ENCODE data around the gene MYBPH. TPM values are rescaled to one million over a fixed set of nuclear protein-coding genes. Genes with fewer than 3 reads are reported as not detected.

The MYBPH gene
- total RNA-seq, 1 experiment from 2014 or later = not detected

DNA sequence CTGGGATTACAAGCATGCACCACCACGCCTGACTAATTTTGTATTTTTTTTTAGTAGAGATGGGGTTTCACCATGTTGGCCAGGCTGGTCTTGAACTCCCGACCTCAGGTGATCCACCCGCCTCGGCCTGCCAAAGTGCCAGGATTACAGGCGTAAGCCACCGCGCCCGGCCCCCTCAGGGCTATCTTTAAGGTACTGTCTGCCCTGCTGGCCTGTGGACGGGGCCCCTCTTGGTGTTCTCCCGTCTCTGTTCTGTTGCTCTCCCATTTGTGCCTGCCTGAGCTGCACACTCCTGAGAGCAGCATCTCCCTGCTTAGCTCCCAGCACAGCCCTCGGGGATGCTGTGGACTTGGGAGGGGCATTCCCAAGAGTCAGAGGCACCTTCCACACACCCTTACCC, 13.9 kb downstream of the MYBPH start:
- no peak overlapping the region for H3T11ph ChIP-seq (ENCODE audit: low read length)
- H3K9me3 Mint-ChIP-seq = peaks cover 0 to 9% of the 10 kb centered on the region in 2 experiments; a peak in 3 of 5 replicates
- H3K79me1 ChIP-seq (ENCODE audit: insufficient read depth, low read depth, low read length, poor library complexity, severe bottlenecking) = no peaks in the 10 kb centered on the region
- no peak overlapping the region for H3K4me3 Mint-ChIP-seq
- no peak overlapping the region for H2AK5ac ChIP-seq (ENCODE audit: insufficient read length, low read length)
- H3K14ac ChIP-seq (ENCODE audit: insufficient read depth, low read length) = no peak overlapping the region
- no peak overlapping the region for H2BK15ac ChIP-seq (ENCODE audit: low read depth, low read length)
- H3K9ac ChIP-seq (ENCODE audit: extremely low read depth, insufficient read length, low read length) = no peak overlapping the region
- H3K4ac ChIP-seq (ENCODE audit: low read depth, low read length) = no peak overlapping the region
- no peak overlapping the region for H3K23ac ChIP-seq (ENCODE audit: insufficient read length, low read depth, low read length)
- peaks cover 15% of the 10 kb centered on the region for H3K27me3 Mint-ChIP-seq (ENCODE audit: low read depth)
- H3K4me1 ChIP-seq (ENCODE audit: insufficient read depth, low read length) = no peaks in the 10 kb centered on the region
- no peak overlapping the region for H3K18ac ChIP-seq (ENCODE audit: insufficient read length, low read depth, low read length)
- H3K23me2 ChIP-seq (ENCODE audit: insufficient read length, low read depth, low read length, poor library complexity, severe bottlenecking) = no peaks in the 10 kb centered on the region
- no CpG with 5 or more reads among the region's 11 CpGs for WGBS (ENCODE audit: extremely low coverage, insufficient read length, low lambda C conversion rate)
- no peak overlapping the region for H4K5ac ChIP-seq (ENCODE audit: insufficient read length, low read depth, low read length)
- DNase-seq = no peak
- TF ChIP-seq, protein P1, sequence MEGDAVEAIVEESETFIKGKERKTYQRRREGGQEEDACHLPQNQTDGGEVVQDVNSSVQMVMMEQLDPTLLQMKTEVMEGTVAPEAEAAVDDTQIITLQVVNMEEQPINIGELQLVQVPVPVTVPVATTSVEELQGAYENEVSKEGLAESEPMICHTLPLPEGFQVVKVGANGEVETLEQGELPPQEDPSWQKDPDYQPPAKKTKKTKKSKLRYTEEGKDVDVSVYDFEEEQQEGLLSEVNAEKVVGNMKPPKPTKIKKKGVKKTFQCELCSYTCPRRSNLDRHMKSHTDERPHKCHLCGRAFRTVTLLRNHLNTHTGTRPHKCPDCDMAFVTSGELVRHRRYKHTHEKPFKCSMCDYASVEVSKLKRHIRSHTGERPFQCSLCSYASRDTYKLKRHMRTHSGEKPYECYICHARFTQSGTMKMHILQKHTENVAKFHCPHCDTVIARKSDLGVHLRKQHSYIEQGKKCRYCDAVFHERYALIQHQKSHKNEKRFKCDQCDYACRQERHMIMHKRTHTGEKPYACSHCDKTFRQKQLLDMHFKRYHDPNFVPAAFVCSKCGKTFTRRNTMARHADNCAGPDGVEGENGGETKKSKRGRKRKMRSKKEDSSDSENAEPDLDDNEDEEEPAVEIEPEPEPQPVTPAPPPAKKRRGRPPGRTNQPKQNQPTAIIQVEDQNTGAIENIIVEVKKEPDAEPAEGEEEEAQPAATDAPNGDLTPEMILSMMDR (conservative IDR thresholded peaks at IDR 0.05) = no peak
- no peaks in the 10 kb centered on the region for H4K20me1 ChIP-seq (ENCODE audit: control insufficient read depth, insufficient read depth, insufficient read length)
- H3K9me3 ChIP-seq (ENCODE audit: control insufficient read depth, low read depth, low read length) = no peaks in the 10 kb centered on the region
- no peaks in the 10 kb centered on the region for H3K79me2 ChIP-seq (ENCODE audit: insufficient read depth, low read length)
- H4K8ac ChIP-seq (replicated peaks; ENCODE audit: insufficient read length, low read depth, low read length) = no peak overlapping the region
- H2BK20ac ChIP-seq (ENCODE audit: low read depth, low read length, poor library complexity, severe bottlenecking) = no peak overlapping the region
- H3K27ac Mint-ChIP-seq = no peak overlapping the region
- H2BK120ac ChIP-seq (ENCODE audit: low read depth, low read length, poor library complexity, severe bottlenecking) = no peak overlapping the region
- H2BK5ac ChIP-seq (ENCODE audit: insufficient read length, low read length) = no peak overlapping the region
- peaks cover 0 to 6% (median 3%) of the 10 kb centered on the region in 3 experiments; a peak in 3 of 7 replicates for H3K36me3 Mint-ChIP-seq (ENCODE audit: insufficient read depth in 1 of 3, low read depth in 3 of 3)
- H3K27me3 ChIP-seq (ENCODE audit: insufficient read depth, low read length) = no peaks in the 10 kb centered on the region
- no peak overlapping the region for H2BK12ac ChIP-seq (ENCODE audit: insufficient read length, low read depth, low read length)
- no peak overlapping the region for H4K91ac ChIP-seq (ENCODE audit: insufficient read length, low read depth, low read length)
- H3K56ac ChIP-seq (ENCODE audit: insufficient read length, low read depth, low read length) = no peak overlapping the region
- no peak overlapping the region for H3K4me2 ChIP-seq (ENCODE audit: insufficient read depth, insufficient read length, low read length)
- H3K4me1 Mint-ChIP-seq = peaks cover 2 to 11% of the 10 kb centered on the region in 2 experiments; a peak in 3 of 4 replicates
- no peak overlapping the region for H3K27ac ChIP-seq (ENCODE audit: insufficient read length, low read depth, low read length)
- no peak overlapping the region for H2AFZ ChIP-seq (ENCODE audit: low read length)

Measured in H9 (cell line).